ENCODE results near the gene LRP8.

- TF ChIP-seq CTCF (IDR thresholded peaks at IDR 0.05; ENCODE audit: low read depth, low read length) = no peak
- TF ChIP-seq EZH2phosphoT487 (IDR thresholded peaks at IDR 0.05; ENCODE audit: low read depth) = no peak
These were observed 56.3 kb downstream of the LRP8 start for GRCh38 chr1:53271446-53272090.
